ENCODE measurements around the gene TEX9. TPM values are rescaled to one million over a fixed set of nuclear protein-coding genes. Genes with fewer than 3 reads are reported as not detected.

Gene TEX9
- total RNA-seq, 4 donors from 2014 or later = 1.9 to 5.0 (median 2.9) TPM

DNA sequence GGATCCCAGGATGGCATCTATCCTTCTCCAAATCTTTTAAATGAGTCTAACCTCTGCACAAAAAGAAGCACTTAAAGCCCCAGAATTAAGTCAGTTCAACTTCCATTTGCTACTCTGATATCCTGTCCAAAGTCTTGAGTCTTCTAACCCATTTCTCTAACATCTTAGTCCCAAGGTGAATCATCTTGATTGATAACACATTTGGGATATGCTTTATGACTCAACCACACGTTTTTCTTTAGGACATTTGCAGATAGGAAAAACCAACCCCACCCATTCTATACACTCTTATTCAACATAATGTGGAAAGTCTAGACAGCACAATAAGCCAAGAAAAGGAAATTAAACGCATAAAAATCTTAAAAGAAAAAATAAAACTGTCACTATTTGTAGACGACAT, 18.8 kb upstream of the TEX9 start:
- TF ChIP-seq, protein P1, sequence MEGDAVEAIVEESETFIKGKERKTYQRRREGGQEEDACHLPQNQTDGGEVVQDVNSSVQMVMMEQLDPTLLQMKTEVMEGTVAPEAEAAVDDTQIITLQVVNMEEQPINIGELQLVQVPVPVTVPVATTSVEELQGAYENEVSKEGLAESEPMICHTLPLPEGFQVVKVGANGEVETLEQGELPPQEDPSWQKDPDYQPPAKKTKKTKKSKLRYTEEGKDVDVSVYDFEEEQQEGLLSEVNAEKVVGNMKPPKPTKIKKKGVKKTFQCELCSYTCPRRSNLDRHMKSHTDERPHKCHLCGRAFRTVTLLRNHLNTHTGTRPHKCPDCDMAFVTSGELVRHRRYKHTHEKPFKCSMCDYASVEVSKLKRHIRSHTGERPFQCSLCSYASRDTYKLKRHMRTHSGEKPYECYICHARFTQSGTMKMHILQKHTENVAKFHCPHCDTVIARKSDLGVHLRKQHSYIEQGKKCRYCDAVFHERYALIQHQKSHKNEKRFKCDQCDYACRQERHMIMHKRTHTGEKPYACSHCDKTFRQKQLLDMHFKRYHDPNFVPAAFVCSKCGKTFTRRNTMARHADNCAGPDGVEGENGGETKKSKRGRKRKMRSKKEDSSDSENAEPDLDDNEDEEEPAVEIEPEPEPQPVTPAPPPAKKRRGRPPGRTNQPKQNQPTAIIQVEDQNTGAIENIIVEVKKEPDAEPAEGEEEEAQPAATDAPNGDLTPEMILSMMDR (IDR thresholded peaks at IDR 0.05) = no peak
- no peak for DNase-seq (ENCODE audit: low spot score)
- ATAC-seq (ENCODE audit: low FRiP score) = no peak

DNA sequence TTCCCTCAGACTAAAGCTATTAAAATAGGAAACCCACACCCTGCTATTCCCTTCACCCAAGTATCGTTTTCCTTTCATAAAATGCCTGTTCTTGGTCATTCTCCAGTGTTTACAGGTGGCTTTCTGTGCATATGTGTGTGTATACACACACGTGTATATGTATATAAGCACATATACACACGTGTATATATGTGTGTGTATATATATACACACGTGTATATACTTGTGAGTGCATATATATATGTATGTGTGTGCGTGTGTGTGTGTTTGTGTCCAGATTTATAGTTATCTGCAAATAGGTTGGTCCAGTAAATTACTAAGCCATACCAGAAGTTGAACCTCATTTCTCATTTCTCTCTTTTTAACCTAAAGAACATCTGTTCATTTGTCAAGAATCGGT, 15.7 kb upstream of the TEX9 start:
- TF ChIP-seq, protein P1 (IDR thresholded peaks at IDR 0.05) = no peak
- DNase-seq (ENCODE audit: low spot score) = no peak

DNA sequence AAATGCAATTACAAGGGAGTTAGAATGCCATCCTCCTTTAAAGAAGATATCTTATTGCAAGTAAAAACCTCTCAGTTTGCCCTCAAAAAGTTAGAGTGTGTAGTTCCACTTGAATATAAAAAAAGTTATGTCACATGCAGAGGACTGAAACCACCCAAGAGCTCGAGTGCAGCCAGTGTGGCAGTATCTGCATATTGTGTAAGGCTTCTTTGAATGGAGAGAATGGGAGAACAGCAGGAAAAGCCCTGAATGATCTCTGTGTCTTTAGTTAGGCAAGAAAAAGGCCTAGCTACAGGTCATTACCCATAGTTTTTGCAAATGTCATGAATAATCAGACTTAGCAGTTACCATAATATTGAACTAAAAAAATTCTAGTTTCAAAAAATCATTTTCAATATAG, 13.9 kb upstream of the TEX9 start:
- TF ChIP-seq, protein P1 (IDR thresholded peaks at IDR 0.05) = no peak
- no peak for ATAC-seq (ENCODE audit: low FRiP score)
- no peak for DNase-seq (ENCODE audit: low spot score)

More for the DNA sequence above, 15.7 kb upstream of the TEX9 start:
- no peak for ATAC-seq (ENCODE audit: low FRiP score)

DNA sequence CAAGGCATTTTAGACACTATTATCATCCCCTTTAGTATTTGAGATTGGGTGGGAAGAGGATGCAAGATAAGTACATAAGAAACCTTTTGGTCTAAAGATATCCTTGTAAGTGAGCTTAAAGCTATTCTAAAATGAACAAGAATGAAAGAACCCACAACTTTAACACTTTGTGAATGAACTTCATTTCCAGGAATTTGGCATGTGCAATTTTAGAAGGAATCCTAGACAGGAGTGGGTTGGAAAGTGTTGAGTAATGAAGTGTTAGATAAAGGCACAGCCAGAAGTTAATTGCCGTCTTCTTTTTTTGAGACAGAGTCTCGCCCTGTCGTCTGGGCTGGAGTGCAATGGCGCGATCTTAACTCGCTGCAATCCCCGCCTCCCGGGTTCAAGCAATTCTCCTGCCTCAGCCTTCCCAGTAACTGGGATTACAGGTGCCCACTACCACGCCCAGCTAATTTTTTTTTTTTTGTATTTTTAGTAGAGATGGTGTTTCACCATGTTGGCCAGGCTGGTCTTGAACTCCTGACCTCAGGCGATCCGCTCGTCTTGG, 13.2 kb upstream of the TEX9 start:
- ATAC-seq (ENCODE audit: low FRiP score) (no peak), DNase-seq (ENCODE audit: low spot score) (no peak)
- TF ChIP-seq, protein P1 (IDR thresholded peaks at IDR 0.05) = no peak

DNA sequence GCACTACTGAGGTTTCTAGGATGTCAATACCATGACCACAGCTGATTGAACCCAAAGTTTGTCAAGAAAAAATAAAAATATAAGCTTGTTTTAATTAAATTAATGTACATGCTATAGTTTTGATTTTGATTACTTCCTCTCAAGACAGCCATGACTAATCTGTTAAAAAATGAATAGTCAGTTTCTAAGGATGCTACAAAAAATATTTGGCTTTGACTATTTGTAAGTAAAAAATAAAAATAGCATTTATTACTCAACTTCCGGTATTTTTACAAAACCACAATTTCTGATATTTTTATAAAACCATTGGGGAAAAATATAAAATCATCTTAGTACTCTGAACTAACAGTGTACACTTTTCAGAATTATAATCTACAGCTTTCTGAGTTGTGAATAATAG, 12.1 kb upstream of the TEX9 start:
- TF ChIP-seq, protein P1 (IDR thresholded peaks at IDR 0.05) = no peak
- ATAC-seq (ENCODE audit: low FRiP score) (no peak), DNase-seq (ENCODE audit: low spot score) (no peak)

DNA sequence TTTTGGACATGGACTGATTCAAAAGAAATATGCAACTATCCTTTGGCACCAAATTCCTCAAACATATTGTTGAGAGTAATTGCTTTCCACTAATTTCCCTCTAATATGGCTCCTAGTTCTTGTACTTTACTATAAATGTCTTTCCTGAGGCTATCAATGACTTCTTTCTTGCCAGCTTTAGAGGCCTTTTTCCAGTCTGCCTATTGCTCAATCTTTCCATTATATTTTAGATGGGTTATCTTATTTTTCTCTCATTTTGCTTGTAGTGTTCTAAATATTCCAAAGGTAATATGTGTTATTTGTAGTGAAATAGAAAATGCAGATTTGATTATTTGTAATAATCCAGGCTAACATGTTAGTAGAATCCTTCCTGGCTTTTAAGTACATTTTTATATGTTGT, 11.5 kb upstream of the TEX9 start:
- TF ChIP-seq, protein P1 (IDR thresholded peaks at IDR 0.05) = no peak
- ATAC-seq (ENCODE audit: low FRiP score) (no peak), DNase-seq (ENCODE audit: low spot score) (no peak)

DNA sequence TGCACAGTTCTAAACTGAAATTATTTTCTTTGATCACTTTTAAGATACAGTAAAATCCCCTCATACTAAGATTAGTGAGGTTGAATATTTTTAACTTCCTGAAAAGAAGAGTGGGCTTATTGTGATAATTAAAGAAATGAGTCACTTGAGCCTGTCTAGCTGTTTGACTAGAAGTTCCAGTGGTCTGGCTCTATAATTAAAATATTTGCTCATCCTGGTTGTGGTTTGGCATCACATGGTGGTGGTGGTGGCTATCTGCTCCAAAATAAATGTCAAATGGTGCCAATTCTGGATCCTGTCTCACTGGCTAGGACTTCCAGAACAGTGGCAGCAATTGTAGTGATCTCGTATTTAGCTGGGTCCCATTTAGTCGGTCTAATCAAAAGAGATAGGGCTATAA, 8.6 kb upstream of the TEX9 start:
- DNase-seq (ENCODE audit: low spot score) = no peak
- TF ChIP-seq, protein P1 (IDR thresholded peaks at IDR 0.05) = no peak
- ATAC-seq (ENCODE audit: low FRiP score) = no peak

Data from omental fat pad (tissue), 4 donors.